Gastroesophageal sphincter (tissue), 4 donors: ENCODE measurements around the gene ASB10. TPM values are rescaled to one million over a fixed set of nuclear protein-coding genes. Genes with fewer than 3 reads are reported as not detected.

Experiments
- ATAC-seq: fragments of 150-250 bp; one replicate; pipeline ENCODE4 v1.9.1; 2016; ENCODE audit warnings: mild to moderate bottlenecking, moderate library complexity
- H3K27ac ChIP-seq, 4 donors: fragments of 200-600 bp; sonication (generic) in 3 of 4; 1 replicate in 3 of 4; 2 replicates in 1 of 4; pipeline ENCODE4 v1.5.1; 2016 to 2019
- H3K27me3 ChIP-seq: fragments of 200-600 bp; sonication (generic); one replicate; pipeline ENCODE4 v1.5.1; 2019
- H3K36me3 ChIP-seq, 2 donors: fragments of 200-600 bp; sonication (generic); one replicate each; pipeline ENCODE4 v1.5.1; 2019; ENCODE audit warnings: control low read depth in 1 of 2
- H3K4me1 ChIP-seq, 3 donors: fragments of 200-600 bp; sonication (generic); 1 replicate in 2 of 3; 2 replicates in 1 of 3; pipeline ENCODE4 v1.5.1; 2016 to 2019; ENCODE audit warnings: control low read depth in 2 of 3
- H3K4me3 ChIP-seq, 2 donors: fragments of 200-600 bp; sonication (generic); one replicate each; pipeline ENCODE4 v1.5.1; 2019; ENCODE audit warnings: mild to moderate bottlenecking in 1 of 2, moderate library complexity in 1 of 2
- H3K9me3 ChIP-seq, 3 donors: fragments of 200-600 bp; sonication (generic); one replicate each; pipeline ENCODE4 v1.5.1; 2017 to 2019; ENCODE audit warnings: control low read depth in 2 of 3
- EP300 ChIP-seq: sonication (generic); formaldehyde crosslinking; IDR thresholded peaks from one replicate; pipeline ENCODE4 v1.6.1; 2017; ENCODE audit warnings: antibody characterized with exemption, mild to moderate bottlenecking
- POLR2A ChIP-seq, 2 donors: fragments of 450-650 bp; IDR thresholded peaks; one replicate each; pipeline ENCODE4 v1.6.1; 2017; ENCODE audit warnings: antibody characterized with exemption in 2 of 2, mild to moderate bottlenecking in 2 of 2, moderate library complexity in 1 of 2
- POLR2AphosphoS5 ChIP-seq: sonication (generic); formaldehyde crosslinking; IDR thresholded peaks from one replicate; pipeline ENCODE4 v1.6.1; 2017; ENCODE audit warnings: antibody characterized with exemption
- WGBS, 2 donors: methylation state at CpG; one replicate each; pipeline ENCODE4 v1.1.5; 2018; ENCODE audit warnings: low coverage in 1 of 2; 5-methylcytosine and 5-hydroxymethylcytosine counted together
- total RNA-seq, 4 donors: library from RNA; depleted of rRNA; stranded (reverse); fragments of >200 nt; gene quantifications; one replicate each; pipeline ENCODE4 v1.1.0, GENCODE V29; 2016
- TF ChIP-seq, protein P1 (sequence below), 4 experiments: fragments of 200-600 bp in 2 of 4; fragments of 450-650 bp in 2 of 4; sonication (generic) in 1 of 4; IDR thresholded peaks; one replicate each; pipeline ENCODE4 v1.5.1; 2017 to 2019; ENCODE audit warnings: antibody characterized with exemption in 4 of 4, mild to moderate bottlenecking in 2 of 4, moderate library complexity in 2 of 4

The ASB10 gene
- total RNA-seq, 4 donors from 2014 or later: not detected

- Histone ChIP-seq H3K36me3 (no peaks in the 10 kb centered on the region), H3K9me3 (no peaks in the 10 kb centered on the region), H3K27me3 (peaks cover 34% of the 10 kb centered on the region), H3K27ac (no peak overlapping the region), H3K4me1 (peaks cover 0 to 4% (median 0%) of the 10 kb centered on the region in 3 donors), H3K4me3 (no peak overlapping the region)
- WGBS, 2 donors: 82% methylated on average over 3 of the region's 7 CpGs; no CpG with 5 or more reads in 1 of the 2 donors
- TF ChIP-seq POLR2AphosphoS5 (no peak), POLR2A (IDR thresholded peaks at IDR 0.05) (no peak), EP300 (no peak)
- TF ChIP-seq, protein P1, sequence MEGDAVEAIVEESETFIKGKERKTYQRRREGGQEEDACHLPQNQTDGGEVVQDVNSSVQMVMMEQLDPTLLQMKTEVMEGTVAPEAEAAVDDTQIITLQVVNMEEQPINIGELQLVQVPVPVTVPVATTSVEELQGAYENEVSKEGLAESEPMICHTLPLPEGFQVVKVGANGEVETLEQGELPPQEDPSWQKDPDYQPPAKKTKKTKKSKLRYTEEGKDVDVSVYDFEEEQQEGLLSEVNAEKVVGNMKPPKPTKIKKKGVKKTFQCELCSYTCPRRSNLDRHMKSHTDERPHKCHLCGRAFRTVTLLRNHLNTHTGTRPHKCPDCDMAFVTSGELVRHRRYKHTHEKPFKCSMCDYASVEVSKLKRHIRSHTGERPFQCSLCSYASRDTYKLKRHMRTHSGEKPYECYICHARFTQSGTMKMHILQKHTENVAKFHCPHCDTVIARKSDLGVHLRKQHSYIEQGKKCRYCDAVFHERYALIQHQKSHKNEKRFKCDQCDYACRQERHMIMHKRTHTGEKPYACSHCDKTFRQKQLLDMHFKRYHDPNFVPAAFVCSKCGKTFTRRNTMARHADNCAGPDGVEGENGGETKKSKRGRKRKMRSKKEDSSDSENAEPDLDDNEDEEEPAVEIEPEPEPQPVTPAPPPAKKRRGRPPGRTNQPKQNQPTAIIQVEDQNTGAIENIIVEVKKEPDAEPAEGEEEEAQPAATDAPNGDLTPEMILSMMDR (IDR thresholded peaks at IDR 0.05): no peak
- no peak for ATAC-seq
Measured at GRCh38 chr7:151194188-151194587, 7.1 kb upstream of the ASB10 start.

DNA sequence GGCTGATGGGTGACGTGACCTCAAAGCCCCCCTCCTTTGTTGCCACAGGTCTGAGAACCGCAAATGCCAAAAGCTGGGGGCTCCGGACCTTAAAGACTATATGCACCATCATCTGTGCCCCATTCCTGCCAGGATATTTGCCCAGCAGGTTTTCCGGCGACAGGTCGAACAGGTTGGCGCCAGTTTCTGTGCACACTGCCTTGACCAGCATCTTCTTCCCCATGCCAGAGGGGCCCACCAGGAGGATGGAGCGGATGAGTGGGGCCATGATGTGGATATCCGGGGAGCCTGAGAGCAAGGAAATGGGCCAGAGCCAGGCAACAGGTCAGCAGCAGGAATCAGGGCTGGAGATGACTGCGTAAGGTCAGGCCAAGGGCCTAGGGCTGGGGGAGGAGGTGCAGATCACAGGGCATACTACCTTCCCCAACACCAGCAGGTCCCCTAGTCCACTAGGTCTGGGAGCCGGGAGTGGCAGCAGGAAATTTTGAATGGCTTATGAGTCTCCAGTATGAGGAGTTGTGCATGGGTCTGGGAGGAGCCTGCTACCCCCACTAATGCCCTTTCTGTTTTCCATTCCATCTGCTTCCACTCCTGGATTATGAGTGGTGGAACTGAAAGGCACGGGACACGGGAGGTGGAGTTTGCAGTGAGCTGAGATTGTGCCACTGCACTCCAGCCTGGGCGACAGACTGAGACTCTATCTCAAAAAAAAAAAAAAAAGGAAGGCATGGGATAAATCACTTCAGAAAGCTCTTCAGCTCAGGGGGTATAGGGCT lies 6.3 kb upstream of the ASB10 start:
- no peak for ATAC-seq
- Histone ChIP-seq H3K36me3 (no peaks in the 10 kb centered on the region), H3K27ac (no peak overlapping the region), H3K4me3 (no peak overlapping the region), H3K27me3 (peaks cover 34% of the 10 kb centered on the region), H3K9me3 (no peaks in the 10 kb centered on the region), H3K4me1 (no peaks in the 10 kb centered on the region)
- WGBS, 2 donors: 80 to 100% methylated on average over 1 to 3 of the region's 14 CpGs
- TF ChIP-seq, protein P1 (IDR thresholded peaks at IDR 0.05): no peak
- TF ChIP-seq POLR2A (IDR thresholded peaks at IDR 0.05) (no peak), EP300 (no peak), POLR2AphosphoS5 (no peak)

- no peaks in the 10 kb centered on the region for H3K4me1 ChIP-seq
- no peaks in the 10 kb centered on the region for H3K9me3 ChIP-seq
- TF ChIP-seq, protein P1 (IDR thresholded peaks at IDR 0.05): no peak
- TF ChIP-seq POLR2A (IDR thresholded peaks at IDR 0.05): no peak
- no peak for TF ChIP-seq EP300
- TF ChIP-seq POLR2AphosphoS5: no peak
- H3K36me3 ChIP-seq: no peaks in the 10 kb centered on the region
- no peak overlapping the region for H3K4me3 ChIP-seq
- no peak for ATAC-seq
- H3K27ac ChIP-seq: no peak overlapping the region
- WGBS, 2 donors: no CpG with 5 or more reads among the region's 23 CpGs
- peaks cover 34% of the 10 kb centered on the region for H3K27me3 ChIP-seq
Measured at GRCh38 chr7:151192002-151192539, 5.0 kb upstream of the ASB10 start.

GRCh38 chr7:151191544-151191943 lies 4.5 kb upstream of the ASB10 start:
- Histone ChIP-seq H3K4me1 (no peaks in the 10 kb centered on the region), H3K27ac (no peak overlapping the region), H3K36me3 (no peaks in the 10 kb centered on the region), H3K4me3 (no peak overlapping the region), H3K9me3 (no peaks in the 10 kb centered on the region), H3K27me3 (peaks cover 38% of the 10 kb centered on the region)
- ATAC-seq: no peak
- WGBS, 2 donors: 44 to 58% methylated on average over 2 to 3 of the region's 12 CpGs
- TF ChIP-seq POLR2A (IDR thresholded peaks at IDR 0.05): no peak
- TF ChIP-seq, protein P1 (IDR thresholded peaks at IDR 0.05): no peak
- TF ChIP-seq EP300: no peak
- no peak for TF ChIP-seq POLR2AphosphoS5

GRCh38 chr7:151189038-151189437 lies 2.0 kb upstream of the ASB10 start:
- no peaks in the 10 kb centered on the region for H3K4me1 ChIP-seq
- TF ChIP-seq POLR2AphosphoS5 (no peak), POLR2A (IDR thresholded peaks at IDR 0.05) (no peak), EP300 (no peak)
- TF ChIP-seq, protein P1 (IDR thresholded peaks at IDR 0.05): no peak
- H3K9me3 ChIP-seq: no peaks in the 10 kb centered on the region
- H3K4me3 ChIP-seq: no peak overlapping the region
- ATAC-seq: no peak
- H3K27me3 ChIP-seq: peaks cover 28% of the 10 kb centered on the region
- 35 to 45% methylated on average over 4 of the region's 4 CpGs for WGBS, 2 donors
- H3K36me3 ChIP-seq: no peaks in the 10 kb centered on the region
- H3K27ac ChIP-seq: no peak overlapping the region
